ENCODE data around the gene PRL. TPM values are rescaled to one million over a fixed set of nuclear protein-coding genes. Genes with fewer than 3 reads are reported as not detected.

Gene PRL
- total RNA-seq (2021; fragmentation: NEBNext Ultra II Directional; extraction: Animal tissue kit (Norgen Biotek cat#: 25700)) (not detected in 2 replicates), polyA plus RNA-seq (2011; rRNA removed) (not detected in 2 replicates), polyA minus RNA-seq (2011; rRNA and poly(A)+ RNA removed) (not detected in 2 replicates)
- not detected for polyA plus RNA-seq (2011; cell fraction: cytosol; rRNA removed)
- not detected for polyA plus RNA-seq (2011; cell fraction: nucleus; rRNA removed)
- polyA plus RNA-seq (2012, experiment 1 of 2) = not detected in 4 replicates
- polyA plus RNA-seq (2012, experiment 2 of 2) = not detected
- polyA plus RNA-seq (2013, experiment 1 of 2) = not detected
- not detected for polyA plus RNA-seq (2013, experiment 2 of 2)
- polyA minus RNA-seq (2011; cell fraction: cytosol; rRNA and poly(A)+ RNA removed) = not detected
- polyA minus RNA-seq (2011; cell fraction: nucleus; rRNA and poly(A)+ RNA removed) = not detected
- long read RNA-seq, experiment 1 = 0 reads
- long read RNA-seq, experiment 2 = 0 reads

- no peak within 1 kb of the TSS for H2BK15ac ChIP-seq (ENCODE audit: low read length)
- H3K9me3 ChIP-seq (ENCODE audit: insufficient read depth in 2 of 2, low read depth in 1 of 2, low read length in 1 of 2) = no peaks in the 10 kb centered on the region
- TF ChIP-seq CHD1 (IDR thresholded peaks at IDR 0.05; ENCODE audit: low read depth, low read length) = no peak
- no peak for TF ChIP-seq SP2 (IDR thresholded peaks at IDR 0.05; ENCODE audit: low read length)
- no peak for TF ChIP-seq HDAC6 (IDR thresholded peaks at IDR 0.05; ENCODE audit: low read depth, low read length)
- TF ChIP-seq TAF7 (optimal IDR thresholded peaks at IDR 0.05; ENCODE audit: borderline replicate concordance, low read depth, low read length) = no peak
- TF ChIP-seq TEAD4 (IDR thresholded peaks at IDR 0.05; ENCODE audit: low read depth, low read length) = no peak
- no peak for TF ChIP-seq ATF2 (IDR thresholded peaks at IDR 0.05; ENCODE audit: low read length)
- no peak for TF ChIP-seq CREB1 (IDR thresholded peaks at IDR 0.05)
- no peak for TF ChIP-seq CBX5 (IDR thresholded peaks at IDR 0.05; ENCODE audit: low read depth, low read length)
- no peaks in the 10 kb centered on the region for H4K20me1 ChIP-seq (replicated peaks in 1 of 2; ENCODE audit: control insufficient read depth in 1 of 2, insufficient read depth in 2 of 2, low read length in 2 of 2)
- H3K23ac ChIP-seq (ENCODE audit: insufficient read length) = no peak within 1 kb of the TSS
- no peak within 1 kb of the TSS for H3K4me3 ChIP-seq (ENCODE audit: extremely low read depth in 1 of 4, insufficient read depth in 2 of 4, low read depth in 3 of 4, low read length in 4 of 4)
- H3K4me2 ChIP-seq (ENCODE audit: insufficient read depth in 1 of 2, low read depth in 2 of 2, low read length in 2 of 2) = no peak within 1 kb of the TSS
- no peak within 1 kb of the TSS for H2BK5ac ChIP-seq (ENCODE audit: low read depth, low read length)
- H3K18ac ChIP-seq (ENCODE audit: extremely low read depth, low read length) = no peak within 1 kb of the TSS
- H2BK120ac ChIP-seq (replicated peaks; ENCODE audit: low read depth, low read length) = no peak within 1 kb of the TSS
- no peak within 1 kb of the TSS for H2AFZ ChIP-seq (ENCODE audit: low read length)
- H3K4ac ChIP-seq (replicated peaks; ENCODE audit: insufficient read length, low read depth, low read length) = no peak within 1 kb of the TSS
- H3K4me1 ChIP-seq (replicated peaks in 1 of 4; ENCODE audit: control insufficient read depth in 3 of 4, insufficient read depth in 4 of 4, low read length in 3 of 4) = no peaks in the 10 kb centered on the region; a peak in 1 of 7 replicates
- no peaks in the 10 kb centered on the region for H3K23me2 ChIP-seq (ENCODE audit: low read depth, low read length)
- CTCF ChIA-PET (ENCODE audit: partially characterized antibody) = no interaction called here
- 97% methylated on average over 6 of the region's 6 CpGs; no CpG with 5 or more reads in 1 of the 2 experiments for WGBS, 2 experiments (ENCODE audit: extremely low coverage in 1 of 2, insufficient coverage in 1 of 2, insufficient read length in 1 of 2, insufficient replicate concordance in 2 of 2, low coverage in 1 of 2, low lambda C conversion rate in 2 of 2, missing lambda C conversion rate in 1 of 2)
- H2AK5ac ChIP-seq (ENCODE audit: low read depth, low read length) = no peak within 1 kb of the TSS
- POLR2A ChIA-PET (ENCODE audit: partially characterized antibody) = no interaction called here
- H3K56ac ChIP-seq (replicated peaks; ENCODE audit: insufficient read length, low read depth, low read length) = no peak within 1 kb of the TSS
- H2BK20ac ChIP-seq (ENCODE audit: low read length) = no peak within 1 kb of the TSS
- H3K14ac ChIP-seq (ENCODE audit: insufficient read length) = no peak within 1 kb of the TSS
- FAIRE-seq (no peak), DNase-seq (ENCODE audit: low read depth in 1 of 2, low spot score in 2 of 2) (no peak)
- H3K27ac ChIP-seq (ENCODE audit: low read depth, low read length) = no peak within 1 kb of the TSS
- no peak within 1 kb of the TSS for H4K8ac ChIP-seq (ENCODE audit: extremely low read depth, insufficient read depth, low read length)
- no peak within 1 kb of the TSS for H3K9ac ChIP-seq (replicated peaks in 1 of 4; ENCODE audit: extremely low read depth in 1 of 4, low read depth in 3 of 4, low read length in 3 of 4)
- no peaks in the 10 kb centered on the region for H3K79me2 ChIP-seq (ENCODE audit: control insufficient read depth in 1 of 2, insufficient read depth in 2 of 2, low read length in 2 of 2)
- no peaks in the 10 kb centered on the region for H3K27me3 ChIP-seq (replicated peaks in 1 of 4; ENCODE audit: control insufficient read depth in 3 of 4, extremely low read depth in 1 of 4, insufficient read depth in 3 of 4, low read length in 3 of 4)
- no peak within 1 kb of the TSS for H4K91ac ChIP-seq (replicated peaks; ENCODE audit: insufficient read length, low read length)
- no peaks in the 10 kb centered on the region for H3K79me1 ChIP-seq (ENCODE audit: low read depth, low read length)
- H3K36me3 ChIP-seq (ENCODE audit: control insufficient read depth in 2 of 4, insufficient read depth in 4 of 4, low read length in 3 of 4) = no peaks in the 10 kb centered on the region
- H4K5ac ChIP-seq (ENCODE audit: insufficient read length, low read depth, low read length) = no peak within 1 kb of the TSS
- no peak within 1 kb of the TSS for H2BK12ac ChIP-seq (ENCODE audit: low read depth, low read length)
These were observed at the start of gene PRL for GRCh38 chr6:22296936-22297335. TSS of gene PRL (minus strand) at chr6:22297036. CDS start at chr6:22296982, 54 bp downstream.
